Parathyroid adenoma (tissue), 2 donors: ENCODE data around the gene ATL3.
A peak's percentile ranks its signal among the peaks of the same experiment; 100 is the strongest.
"Not testable (repeated sequence)": the region's sequence is repeated elsewhere in the genome, so short reads cannot be mapped to it uniquely, and the experiment has no call there.

Experiments used
- H2AFZ ChIP-seq: fragments of 300-600 bp; sonication (generic); one replicate; pipeline ENCODE4 v1.7.0; 2017; ENCODE audit warnings: antibody characterized with exemption, mild to moderate bottlenecking
- H3K27ac ChIP-seq: fragments of 300-600 bp; sonication (generic); one replicate; pipeline ENCODE4 v1.7.0; 2017
- H3K27me3 ChIP-seq: fragments of 300-600 bp; sonication (generic); one replicate; pipeline ENCODE4 v1.7.0; 2017; ENCODE audit warnings: low read length; ENCODE audit not compliant: control insufficient read depth, insufficient read depth
- H3K36me3 ChIP-seq: fragments of 300-600 bp; sonication (generic); one replicate; pipeline ENCODE4 v1.7.0; 2017; ENCODE audit warnings: low read length; ENCODE audit not compliant: control insufficient read depth, insufficient read depth
- H3K4me1 ChIP-seq: fragments of 300-600 bp; sonication (generic); one replicate; pipeline ENCODE4 v1.7.0; 2017; ENCODE audit warnings: control low read depth
- H3K4me2 ChIP-seq: fragments of 300-600 bp; sonication (generic); one replicate; pipeline ENCODE4 v1.7.0; 2017; ENCODE audit warnings: low read length
- H3K4me3 ChIP-seq: fragments of 300-600 bp; sonication (generic); one replicate; pipeline ENCODE4 v1.7.0; 2017; ENCODE audit warnings: low read depth, low read length
- H3K79me2 ChIP-seq: fragments of 300-600 bp; sonication (generic); one replicate; pipeline ENCODE4 v1.7.0; 2017; ENCODE audit warnings: control low read depth
- H3K9ac ChIP-seq: fragments of 300-600 bp; sonication (generic); one replicate; pipeline ENCODE4 v1.7.0; 2017; ENCODE audit warnings: mild to moderate bottlenecking
- H3K9me3 ChIP-seq: fragments of 300-600 bp; sonication (generic); one replicate; pipeline ENCODE4 v1.7.0; 2017; ENCODE audit warnings: low read length; ENCODE audit not compliant: control insufficient read depth
- TF ChIP-seq, protein P1 (sequence below): fragments of 300-600 bp; sonication (generic); IDR thresholded peaks from one replicate; pipeline ENCODE4 v1.7.0; 2017; ENCODE audit warnings: antibody characterized with exemption, mild to moderate bottlenecking
- donor health status: primary hyperparathyroidism.

Gene ATL3

DNA sequence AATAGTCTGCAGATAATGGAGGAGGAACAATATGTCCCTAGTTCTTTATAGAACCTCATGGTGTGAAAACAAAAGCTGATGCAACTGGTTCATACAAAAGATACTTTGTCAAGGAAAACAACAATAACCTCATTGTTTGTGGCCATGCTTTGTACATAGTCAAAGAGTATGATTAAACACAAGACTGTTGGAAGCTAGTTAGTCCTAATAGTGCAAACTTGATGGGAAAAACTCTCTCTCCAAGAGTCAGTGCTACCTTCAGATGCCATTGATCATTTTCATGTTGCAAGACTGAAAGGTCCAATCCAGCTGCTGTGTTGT is 87.9 kb downstream of the ATL3 start:
- Histone ChIP-seq H3K27ac (no peak overlapping the region), H3K9me3 (no peaks in the 10 kb centered on the region), H3K4me1 (no peaks in the 10 kb centered on the region), H3K4me2 (no peak overlapping the region), H3K27me3 (no peaks in the 10 kb centered on the region), H3K79me2 (no peaks in the 10 kb centered on the region), H2AFZ (no peak overlapping the region), H3K36me3 (no peaks in the 10 kb centered on the region), H3K4me3 (no peak overlapping the region), H3K9ac (no peak overlapping the region)
- TF ChIP-seq, protein P1, sequence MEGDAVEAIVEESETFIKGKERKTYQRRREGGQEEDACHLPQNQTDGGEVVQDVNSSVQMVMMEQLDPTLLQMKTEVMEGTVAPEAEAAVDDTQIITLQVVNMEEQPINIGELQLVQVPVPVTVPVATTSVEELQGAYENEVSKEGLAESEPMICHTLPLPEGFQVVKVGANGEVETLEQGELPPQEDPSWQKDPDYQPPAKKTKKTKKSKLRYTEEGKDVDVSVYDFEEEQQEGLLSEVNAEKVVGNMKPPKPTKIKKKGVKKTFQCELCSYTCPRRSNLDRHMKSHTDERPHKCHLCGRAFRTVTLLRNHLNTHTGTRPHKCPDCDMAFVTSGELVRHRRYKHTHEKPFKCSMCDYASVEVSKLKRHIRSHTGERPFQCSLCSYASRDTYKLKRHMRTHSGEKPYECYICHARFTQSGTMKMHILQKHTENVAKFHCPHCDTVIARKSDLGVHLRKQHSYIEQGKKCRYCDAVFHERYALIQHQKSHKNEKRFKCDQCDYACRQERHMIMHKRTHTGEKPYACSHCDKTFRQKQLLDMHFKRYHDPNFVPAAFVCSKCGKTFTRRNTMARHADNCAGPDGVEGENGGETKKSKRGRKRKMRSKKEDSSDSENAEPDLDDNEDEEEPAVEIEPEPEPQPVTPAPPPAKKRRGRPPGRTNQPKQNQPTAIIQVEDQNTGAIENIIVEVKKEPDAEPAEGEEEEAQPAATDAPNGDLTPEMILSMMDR, result no peak

DNA sequence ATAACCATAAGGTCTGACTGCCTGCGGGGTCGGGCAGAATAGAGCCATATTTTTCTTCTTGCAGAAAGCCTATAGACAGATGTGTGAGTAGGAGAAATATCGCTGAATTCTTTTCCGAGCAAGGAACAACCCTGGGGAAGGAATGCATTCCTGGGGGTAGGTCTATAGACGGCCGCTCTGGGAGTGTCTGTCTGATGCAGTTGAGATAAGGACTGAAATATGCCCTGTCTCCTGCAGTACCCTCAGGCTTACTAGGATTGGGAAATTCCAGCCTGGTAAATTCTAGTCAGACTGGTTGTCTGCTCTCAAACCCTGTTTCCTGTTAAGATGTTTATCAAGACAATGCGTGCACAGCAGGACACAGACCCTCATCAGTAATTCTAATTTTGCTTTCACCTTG is 90.0 kb downstream of the ATL3 start:
- not testable (repeated sequence) for H3K36me3 ChIP-seq, H2AFZ ChIP-seq

DNA sequence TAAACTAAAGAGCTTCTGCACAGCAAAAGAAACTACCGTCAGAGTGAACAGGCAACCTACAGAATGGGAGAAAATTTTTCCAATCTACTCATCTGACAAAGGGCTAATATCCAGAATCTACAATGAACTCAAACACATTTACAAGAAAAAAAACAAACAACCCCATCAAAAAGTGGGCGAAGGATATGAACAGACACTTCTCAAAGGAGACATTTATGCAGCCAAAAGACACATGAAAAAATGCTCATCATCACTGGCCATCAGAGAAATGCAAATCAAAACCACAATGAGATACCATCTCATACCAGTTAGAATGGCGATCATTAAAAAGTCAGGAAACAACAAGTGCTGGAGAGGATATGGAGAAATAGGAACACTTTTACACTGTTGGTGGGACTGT is 92.3 kb downstream of the ATL3 start:
- not testable (repeated sequence) for H3K4me3 ChIP-seq, H3K9me3 ChIP-seq, H3K9ac ChIP-seq, H3K4me1 ChIP-seq, H2AFZ ChIP-seq, H3K79me2 ChIP-seq, H3K36me3 ChIP-seq, H3K27ac ChIP-seq, H3K4me2 ChIP-seq, H3K27me3 ChIP-seq

More for the DNA sequence above, 90.0 kb downstream of the ATL3 start:
- not testable (repeated sequence) for H3K9me3 ChIP-seq, H3K9ac ChIP-seq, H3K27ac ChIP-seq, H3K4me3 ChIP-seq, H3K4me1 ChIP-seq, H3K79me2 ChIP-seq, H3K27me3 ChIP-seq, H3K4me2 ChIP-seq

DNA sequence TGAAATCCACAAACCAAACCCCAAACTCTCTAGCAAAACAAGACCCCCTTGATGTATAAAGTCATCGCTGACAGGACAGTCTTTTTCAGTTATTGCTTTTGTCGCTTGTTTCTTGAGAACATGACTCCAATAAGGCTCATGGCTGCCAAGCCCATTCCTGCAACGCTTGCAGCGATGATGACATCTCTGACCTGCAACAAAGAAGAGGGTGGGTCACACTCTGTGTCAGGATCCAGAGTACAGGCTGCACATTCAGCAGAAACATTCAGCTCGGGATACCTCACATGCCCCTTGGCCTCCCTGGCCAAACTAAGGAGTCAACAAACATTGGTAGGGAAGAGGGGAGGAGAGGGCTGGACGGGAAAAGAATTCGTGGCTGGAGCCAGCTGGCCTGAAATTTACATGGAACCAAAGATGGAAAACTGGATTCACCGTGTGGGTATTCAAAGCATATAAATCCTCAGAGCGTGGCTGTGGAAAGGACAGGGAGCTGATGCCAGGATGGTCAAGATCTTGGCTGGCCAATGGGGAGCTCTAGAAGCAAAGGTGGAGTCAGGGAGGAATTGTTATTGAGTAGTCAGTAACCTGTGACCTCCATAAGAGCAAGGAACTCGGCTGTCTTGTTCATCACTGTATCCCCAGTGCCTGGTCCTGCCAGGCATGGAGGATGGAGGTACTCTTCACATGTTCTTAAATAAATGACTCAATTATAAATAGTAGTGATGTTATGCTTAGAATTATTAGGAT is 96.1 kb downstream of the ATL3 start:
- no peaks in the 10 kb centered on the region for H3K9me3 ChIP-seq
- H3K36me3 ChIP-seq, result no peaks in the 10 kb centered on the region
- H3K4me2 ChIP-seq, result no peak overlapping the region
- TF ChIP-seq, protein P1, result no peak
- H3K27ac ChIP-seq, result peak overlapping the region; percentile 53
- peaks cover 4% of the 10 kb centered on the region for H3K4me1 ChIP-seq
- H2AFZ ChIP-seq, result peak overlapping the region; percentile 42
- no peaks in the 10 kb centered on the region for H3K27me3 ChIP-seq
- H3K79me2 ChIP-seq, result no peaks in the 10 kb centered on the region
- no peak overlapping the region for H3K9ac ChIP-seq
- H3K4me3 ChIP-seq, result no peak overlapping the region
